ENCODE data around the gene PSMC3.

DNA sequence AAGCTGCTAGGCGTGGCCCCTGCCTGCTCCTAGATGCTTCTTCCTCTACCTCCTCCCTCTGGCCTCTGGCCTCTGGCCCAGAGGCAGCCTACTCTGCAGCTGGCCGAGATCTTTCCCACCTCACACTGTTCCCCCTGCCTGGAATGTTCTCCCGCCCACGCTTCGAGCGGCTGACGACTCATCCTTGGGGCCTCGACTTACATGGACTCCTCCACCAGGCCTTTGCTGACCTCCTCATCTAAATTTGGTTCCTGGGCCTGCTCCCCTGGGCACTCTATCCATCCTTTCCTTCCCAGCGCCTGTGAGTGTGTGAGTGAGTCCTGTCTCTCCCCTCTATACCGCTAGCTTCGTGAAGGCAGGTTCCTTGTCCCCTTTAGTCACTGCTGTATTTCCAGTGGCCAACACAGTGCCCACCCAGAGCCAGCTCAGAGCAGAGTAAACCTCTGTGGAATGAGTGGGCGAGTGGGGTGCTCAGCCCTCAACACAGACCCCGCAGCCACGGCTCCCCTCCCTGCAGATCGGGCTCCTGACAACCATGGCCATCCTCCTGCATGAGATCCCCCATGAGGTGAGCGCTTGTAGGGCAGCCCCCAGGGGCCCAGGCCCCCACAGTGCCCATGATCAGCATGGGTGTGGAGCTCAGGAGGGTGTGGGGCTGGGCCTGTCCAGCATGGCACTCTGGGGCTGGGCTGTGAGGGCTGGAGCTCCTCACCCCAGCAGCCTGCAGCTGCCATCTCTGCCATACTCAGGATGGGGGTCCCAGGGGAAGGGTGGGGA is 12.1 kb downstream of the PSMC3 start:
- TF ChIP-seq TARDBP (IDR thresholded peaks at IDR 0.05) (no peak), FOXK2 (IDR thresholded peaks at IDR 0.05) (no peak), FOXM1 (IDR thresholded peaks at IDR 0.05; ENCODE audit: borderline replicate concordance) (no peak), LEF1 (IDR thresholded peaks at IDR 0.05; ENCODE audit: borderline replicate concordance) (no peak), NFRKB (IDR thresholded peaks at IDR 0.05) (no peak), FOXA1 (IDR thresholded peaks at IDR 0.05) (no peak), SP1 (IDR thresholded peaks at IDR 0.05) (no peak), ZNF384 (IDR thresholded peaks at IDR 0.05) (no peak), HDGF (IDR thresholded peaks at IDR 0.05; ENCODE audit: borderline replicate concordance) (no peak), PKNOX1 (IDR thresholded peaks at IDR 0.05) (no peak), ARNT (IDR thresholded peaks at IDR 0.05) (no peak), SUZ12 (IDR thresholded peaks at IDR 0.05) (no peak)
